IMR-90 (cell line): Measurements from ENCODE around the gene RNGTT. TPM values are rescaled to one million over a fixed set of nuclear protein-coding genes. Genes with fewer than 3 reads are reported as not detected.

Experiments
- ATAC-seq: fragments of 200-7000 bp; cut with Tn5 transposase; 2 replicates; pipeline ENCODE4 v1.9.1; 2020; ENCODE audit warnings: low read depth, mild to moderate bottlenecking, moderate library complexity
- BruUV-seq: library from RNA; stranded (reverse); fragments of 400-500 nt; replicated peaks from 2 replicates; lab custom pipeline; 2021; lab: Mats Ljungman, UMichigan
- CTCF ChIA-PET: fragments of 300-600 bp; formaldehyde crosslinking; extraction: SDS; loops from one replicate; lab custom pipeline; 2021; ENCODE audit warnings: antibody characterized with exemption; lab: Yijun Ruan, JAX
- POLR2A ChIA-PET: fragments of 300-600 bp; sonication (Branson Sonifier 250); formaldehyde crosslinking; loops from one replicate; lab custom pipeline; 2022; ENCODE audit warnings: antibody characterized with exemption; ENCODE audit not compliant: unreplicated experiment; lab: Charles Lee
- DNase-seq: peaks from one replicate; pipeline ENCODE4 v3.0.0; 2013
- H2AFZ ChIP-seq: replicated peaks from 2 replicates; pipeline ENCODE3; 2013; ENCODE audit warnings: low read length, mild to moderate bottlenecking; ENCODE audit not compliant: poor library complexity
- H2AK5ac ChIP-seq: 2 replicates; pipeline ENCODE4 v1.6.1; 2013; ENCODE audit warnings: low read depth, low read length, inconsistent platforms
- H2AK9ac ChIP-seq: replicated peaks from 2 replicates; pipeline ENCODE3; 2013; ENCODE audit warnings: mild to moderate bottlenecking, low read depth, low read length, moderate library complexity; ENCODE audit not compliant: poor library complexity
- H2BK120ac ChIP-seq: 2 replicates; pipeline ENCODE4 v1.6.1; 2013; ENCODE audit warnings: low read depth, low read length, inconsistent platforms
- H2BK15ac ChIP-seq: 3 replicates; pipeline ENCODE4 v1.6.1; 2013; ENCODE audit warnings: low read depth, low read length, inconsistent platforms
- H2BK20ac ChIP-seq: 2 replicates; pipeline ENCODE4 v1.6.1; 2013; ENCODE audit warnings: low read depth, mild to moderate bottlenecking, inconsistent platforms, low read length, moderate library complexity
- H2BK5ac ChIP-seq: 2 replicates; pipeline ENCODE4 v1.6.1; 2013; ENCODE audit warnings: mild to moderate bottlenecking, low read depth, low read length, inconsistent platforms; ENCODE audit not compliant: poor library complexity, severe bottlenecking
- H3K14ac ChIP-seq: replicated peaks from 2 replicates; pipeline ENCODE4 v1.6.1; 2013; ENCODE audit warnings: low read depth, low read length, inconsistent platforms
- H3K18ac ChIP-seq: 2 replicates; pipeline ENCODE4 v1.6.1; 2013; ENCODE audit warnings: low read depth, low read length, control low read depth
- H3K23ac ChIP-seq: 2 replicates; pipeline ENCODE4 v1.6.1; 2013; ENCODE audit warnings: low read depth, low read length, inconsistent platforms
- H3K27ac ChIP-seq: 2 replicates; pipeline ENCODE4 v1.5.1; 2013; ENCODE audit warnings: mild to moderate bottlenecking, control low read depth, low read length; ENCODE audit not compliant: insufficient read depth
- H3K27me3 ChIP-seq: 2 replicates; pipeline ENCODE4 v1.6.1; 2013; ENCODE audit warnings: low read length; ENCODE audit not compliant: control insufficient read depth, insufficient read depth
- H3K36me3 ChIP-seq: 2 replicates; pipeline ENCODE4 v1.6.1; 2013; ENCODE audit warnings: low read length, mixed read lengths; ENCODE audit not compliant: control insufficient read depth, insufficient read depth
- H3K4ac ChIP-seq: 2 replicates; pipeline ENCODE4 v1.6.1; 2013; ENCODE audit warnings: low read depth, low read length, inconsistent platforms
- H3K4me1 ChIP-seq: 2 replicates; pipeline ENCODE4 v1.6.1; 2013; ENCODE audit warnings: low read length, mixed read lengths; ENCODE audit not compliant: control insufficient read depth, insufficient read depth
- H3K4me2 ChIP-seq: 2 replicates; pipeline ENCODE4 v1.6.1; 2013; ENCODE audit warnings: low read depth, mild to moderate bottlenecking, control low read depth, low read length, moderate library complexity
- H3K4me3 ChIP-seq: 2 replicates; pipeline ENCODE4 v1.5.1; 2013; ENCODE audit warnings: low read depth, mild to moderate bottlenecking, control low read depth, low read length, moderate library complexity; ENCODE audit not compliant: insufficient read depth
- H3K56ac ChIP-seq: 2 replicates; pipeline ENCODE4 v1.6.1; 2013; ENCODE audit warnings: low read length, inconsistent platforms; ENCODE audit not compliant: insufficient read depth; ENCODE audit errors: extremely low read depth
- H3K79me1 ChIP-seq, 2 experiments: 2 replicates each; pipeline ENCODE4 v1.6.1; 2013; ENCODE audit warnings: low read length in 2 of 2, inconsistent platforms in 1 of 2, low read depth in 1 of 2
- H3K9ac ChIP-seq: 2 replicates; pipeline ENCODE4 v1.6.1; 2013; ENCODE audit warnings: low read depth, low read length, control low read depth
- H3K9me1 ChIP-seq: 2 replicates; pipeline ENCODE4 v1.6.1; 2013; ENCODE audit warnings: low read length, inconsistent platforms; ENCODE audit not compliant: insufficient read depth
- H3K9me3 ChIP-seq: 2 replicates; pipeline ENCODE4 v1.6.1; 2013; ENCODE audit warnings: low read length; ENCODE audit not compliant: control insufficient read depth, insufficient read depth
- H4K20me1 ChIP-seq: 2 replicates; pipeline ENCODE4 v1.6.1; 2013; ENCODE audit warnings: low read length, inconsistent platforms; ENCODE audit not compliant: insufficient read depth
- H4K5ac ChIP-seq: 2 replicates; pipeline ENCODE4 v1.6.1; 2013; ENCODE audit warnings: mild to moderate bottlenecking, low read depth, low read length, control low read depth
- H4K8ac ChIP-seq, 2 experiments: 2 replicates each; pipeline ENCODE4 v1.6.1; 2013; ENCODE audit warnings: low read depth in 2 of 2, low read length in 2 of 2, control low read depth in 1 of 2, inconsistent platforms in 1 of 2
- H4K91ac ChIP-seq: 2 replicates; pipeline ENCODE4 v1.6.1; 2013; ENCODE audit warnings: low read depth, low read length, inconsistent platforms; ENCODE audit not compliant: insufficient read depth
- BHLHE40 ChIP-seq: fragments of 150-350 bp; IDR thresholded peaks from 2 replicates; pipeline ENCODE4 v1.6.1; 2016; ENCODE audit warnings: mild to moderate bottlenecking, low read depth, low read length
- FOS ChIP-seq: fragments of 150-350 bp; IDR thresholded peaks from 2 replicates; pipeline ENCODE4 v1.6.1; 2016; ENCODE audit warnings: low read depth, low read length
- MAFK ChIP-seq: IDR thresholded peaks from 2 replicates; pipeline ENCODE4 v1.6.1; 2012; ENCODE audit warnings: low read depth, low read length, improper control_type of control experiment
- NFE2L2 ChIP-seq: fragments of 150-350 bp; IDR thresholded peaks from 2 replicates; pipeline ENCODE4 v1.6.1; 2016; ENCODE audit warnings: low read depth, mild to moderate bottlenecking, low read length
- RAD21 ChIP-seq: IDR thresholded peaks from 2 replicates; pipeline ENCODE4 v1.6.1; 2012; ENCODE audit warnings: low read length, improper control_type of control experiment
- RCOR1 ChIP-seq: IDR thresholded peaks from 2 replicates; pipeline ENCODE4 v1.6.1; 2012; ENCODE audit warnings: mild to moderate bottlenecking, low read length, improper control_type of control experiment; ENCODE audit not compliant: insufficient replicate concordance
- RFX5 ChIP-seq: IDR thresholded peaks from 2 replicates; pipeline ENCODE4 v1.8.0; 2012; ENCODE audit warnings: low read depth, mild to moderate bottlenecking, low read length, moderate library complexity
- WGBS, 2 experiments: methylation state at CpG; one replicate each; pipeline versions ENCODE4 v1.1.5 to v1.1.7; 2013; ENCODE audit warnings: missing lambda C conversion rate in 2 of 2; ENCODE audit not compliant: insufficient read length in 1 of 2; ENCODE audit errors: extremely low coverage in 2 of 2; 5-methylcytosine and 5-hydroxymethylcytosine counted together
- dilution Hi-C: fragments of 300-500 bp; cut with HindIII; formaldehyde crosslinking; loops from one replicate; pipeline ENCODE4 v1.14.3; 2018; ENCODE audit warnings: low sequenced_read_pairs; ENCODE audit not compliant: unreplicated experiment
- in situ Hi-C: fragments of 300-500 bp; cut with MboI; formaldehyde crosslinking; loops from 3 replicates; pipeline ENCODE4 v1.14.3; 2019; ENCODE audit warnings: low sequenced_read_pairs, inconsistent platforms, mixed read lengths
- intact Hi-C: fragments of 100-400 bp; cut with micrococcal nuclease; formaldehyde crosslinking; loops from 2 replicates; pipeline ENCODE4 v1.10.0; 2022
- polyA plus RNA-seq, 3 experiments: library from polyadenylated mRNA; depleted of rRNA; stranded (reverse); fragments of >200 nt; gene quantifications; 2 replicates each; pipeline ENCODE4 v1.2.3, GENCODE V29; 2012; ENCODE audit warnings: low replicate concordance in 1 of 3
- total RNA-seq: library from RNA; depleted of rRNA; stranded (reverse); fragments of >200 nt; gene quantifications from 2 replicates; pipeline ENCODE4 v1.2.3, GENCODE V29; 2012
- TF ChIP-seq, protein P1 (sequence below): conservative IDR thresholded peaks from 2 replicates; pipeline ENCODE4 v1.5.1; 2012; ENCODE audit warnings: mild to moderate bottlenecking, low read depth, low read length, improper control_type of control experiment
- TF ChIP-seq, protein P2 (sequence below): fragments of 150-350 bp; IDR thresholded peaks from 2 replicates; pipeline ENCODE4 v1.6.1; 2017; ENCODE audit warnings: mild to moderate bottlenecking, antibody characterized with exemption, low read length, low read depth

The RNGTT gene
- total and polyA plus RNA-seq, 2 of the 4 experiments (the other 2 are of a cell fraction), result 5.4 to 21.7 TPM

DNA sequence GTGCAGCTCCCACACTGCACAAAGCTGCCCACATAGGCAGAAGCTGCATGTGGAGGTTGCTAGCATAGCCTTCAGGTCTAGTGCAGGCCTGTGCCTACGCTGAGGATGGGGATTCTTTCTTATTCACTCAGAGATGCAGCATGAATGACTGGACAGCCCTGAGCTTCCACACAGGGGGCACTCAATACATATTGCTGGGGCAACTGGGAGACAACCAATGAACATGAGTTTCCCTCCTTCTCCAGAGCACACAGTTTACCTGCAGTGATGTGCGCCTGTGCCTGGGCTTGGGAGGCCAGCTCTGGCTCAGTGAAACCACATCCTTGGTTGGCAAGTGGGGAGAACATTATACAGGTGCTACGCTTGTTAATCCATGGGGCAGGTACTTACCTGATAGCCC lies 389.9 kb downstream of the RNGTT start:
- Histone ChIP-seq H3K23ac (no peak overlapping the region), H3K4ac (no peak overlapping the region), H2AK9ac (no peak overlapping the region), H2AFZ (no peak overlapping the region), H3K18ac (no peak overlapping the region), H3K4me1 (no peaks in the 10 kb centered on the region), H3K79me1 (no peaks in the 10 kb centered on the region), H3K27ac (no peak overlapping the region), H2AK5ac (no peak overlapping the region), H3K4me3 (no peak overlapping the region), H4K5ac (no peak overlapping the region), H2BK5ac (no peak overlapping the region), H4K20me1 (no peaks in the 10 kb centered on the region), H3K9me1 (no peaks in the 10 kb centered on the region), H3K56ac (no peak overlapping the region), H3K27me3 (no peaks in the 10 kb centered on the region), H3K9me3 (no peaks in the 10 kb centered on the region), H3K9ac (no peak overlapping the region), H2BK120ac (no peak overlapping the region), H4K8ac (no peak overlapping the region), H3K14ac (no peak overlapping the region), H4K91ac (no peak overlapping the region), H2BK15ac (no peak overlapping the region), H3K36me3 (no peaks in the 10 kb centered on the region), H2BK20ac (no peak overlapping the region), H3K4me2 (no peak overlapping the region)
- no peak for TF ChIP-seq FOS
- TF ChIP-seq RFX5, result no peak
- TF ChIP-seq RCOR1, result no peak
- no peak for TF ChIP-seq MAFK
- no peak for TF ChIP-seq NFE2L2
- TF ChIP-seq BHLHE40, result no peak
- TF ChIP-seq, protein P1, sequence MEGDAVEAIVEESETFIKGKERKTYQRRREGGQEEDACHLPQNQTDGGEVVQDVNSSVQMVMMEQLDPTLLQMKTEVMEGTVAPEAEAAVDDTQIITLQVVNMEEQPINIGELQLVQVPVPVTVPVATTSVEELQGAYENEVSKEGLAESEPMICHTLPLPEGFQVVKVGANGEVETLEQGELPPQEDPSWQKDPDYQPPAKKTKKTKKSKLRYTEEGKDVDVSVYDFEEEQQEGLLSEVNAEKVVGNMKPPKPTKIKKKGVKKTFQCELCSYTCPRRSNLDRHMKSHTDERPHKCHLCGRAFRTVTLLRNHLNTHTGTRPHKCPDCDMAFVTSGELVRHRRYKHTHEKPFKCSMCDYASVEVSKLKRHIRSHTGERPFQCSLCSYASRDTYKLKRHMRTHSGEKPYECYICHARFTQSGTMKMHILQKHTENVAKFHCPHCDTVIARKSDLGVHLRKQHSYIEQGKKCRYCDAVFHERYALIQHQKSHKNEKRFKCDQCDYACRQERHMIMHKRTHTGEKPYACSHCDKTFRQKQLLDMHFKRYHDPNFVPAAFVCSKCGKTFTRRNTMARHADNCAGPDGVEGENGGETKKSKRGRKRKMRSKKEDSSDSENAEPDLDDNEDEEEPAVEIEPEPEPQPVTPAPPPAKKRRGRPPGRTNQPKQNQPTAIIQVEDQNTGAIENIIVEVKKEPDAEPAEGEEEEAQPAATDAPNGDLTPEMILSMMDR, result no peak
- TF ChIP-seq, protein P2, sequence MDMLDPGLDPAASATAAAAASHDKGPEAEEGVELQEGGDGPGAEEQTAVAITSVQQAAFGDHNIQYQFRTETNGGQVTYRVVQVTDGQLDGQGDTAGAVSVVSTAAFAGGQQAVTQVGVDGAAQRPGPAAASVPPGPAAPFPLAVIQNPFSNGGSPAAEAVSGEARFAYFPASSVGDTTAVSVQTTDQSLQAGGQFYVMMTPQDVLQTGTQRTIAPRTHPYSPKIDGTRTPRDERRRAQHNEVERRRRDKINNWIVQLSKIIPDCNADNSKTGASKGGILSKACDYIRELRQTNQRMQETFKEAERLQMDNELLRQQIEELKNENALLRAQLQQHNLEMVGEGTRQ, result no peak
- TF ChIP-seq RAD21, result no peak
- DNase-seq, result no peak
- intact Hi-C loops (no loop called here), in situ Hi-C loops (no loop called here), dilution Hi-C loops (no loop called here)
- no CpG with 5 or more reads among the region's 3 CpGs for WGBS, 2 experiments
- CTCF ChIA-PET, result no interaction called here
- POLR2A ChIA-PET, result no interaction called here
- ATAC-seq, result no peak
- no TSS peak for BruUV-seq
